HUES6 (cell line): Measurements from ENCODE around the gene PRKG1.
"Not testable (repeated sequence)": the region's sequence is repeated elsewhere in the genome, so short reads cannot be mapped to it uniquely, and the experiment has no call there.

ENCODE experiments used
- H3K27ac ChIP-seq: 2 replicates; pipeline ENCODE4 v1.7.0; 2013; ENCODE audit warnings: low read depth, mild to moderate bottlenecking, low read length, inconsistent platforms
- H3K27me3 ChIP-seq: 2 replicates; pipeline ENCODE4 v1.6.1; 2013; ENCODE audit warnings: low read length; ENCODE audit not compliant: control insufficient read depth, insufficient read depth
- H3K36me3 ChIP-seq: 2 replicates; pipeline ENCODE4 v1.6.1; 2013; ENCODE audit warnings: low read length; ENCODE audit not compliant: control insufficient read depth, insufficient read depth
- H3K4me1 ChIP-seq: 2 replicates; pipeline ENCODE4 v1.6.1; 2013; ENCODE audit warnings: low read length; ENCODE audit not compliant: control insufficient read depth, insufficient read depth
- H3K4me3 ChIP-seq: 2 replicates; pipeline ENCODE4 v1.5.1; 2013; ENCODE audit warnings: low read depth, low read length
- H3K9ac ChIP-seq: one replicate; pipeline ENCODE4 v1.6.1; 2013; ENCODE audit warnings: mild to moderate bottlenecking, low read length
- H3K9me3 ChIP-seq: 2 replicates; pipeline ENCODE4 v1.6.1; 2013; ENCODE audit warnings: low read depth, low read length; ENCODE audit not compliant: control insufficient read depth, insufficient read depth

The PRKG1 gene

DNA sequence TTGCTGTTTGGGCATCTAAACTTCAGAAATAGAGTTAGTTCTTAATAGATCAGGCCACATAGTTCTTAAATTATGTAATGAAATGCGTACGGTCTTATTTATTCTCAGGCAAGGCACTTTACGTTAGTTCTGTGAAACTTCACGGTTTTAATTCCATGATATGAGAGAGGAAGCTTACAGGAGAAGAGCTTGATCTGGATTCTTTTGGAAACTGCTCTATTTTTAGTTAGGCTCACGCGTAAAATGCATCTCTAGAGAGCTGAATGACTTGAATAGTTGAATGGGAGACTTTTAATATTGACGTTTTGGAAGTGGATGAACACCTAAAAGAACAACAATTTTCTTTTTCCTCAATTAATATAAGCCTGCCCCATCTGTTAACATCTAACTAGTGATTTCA is 71.1 kb downstream of the PRKG1 start:
- H3K27ac ChIP-seq, result no peak overlapping the region
- H3K36me3 ChIP-seq, result no peaks in the 10 kb centered on the region
- no peaks in the 10 kb centered on the region for H3K27me3 ChIP-seq
- H3K4me1 ChIP-seq, result no peaks in the 10 kb centered on the region
- H3K9me3 ChIP-seq, result no peaks in the 10 kb centered on the region
- no peak overlapping the region for H3K9ac ChIP-seq
- H3K4me3 ChIP-seq, result no peak overlapping the region

DNA sequence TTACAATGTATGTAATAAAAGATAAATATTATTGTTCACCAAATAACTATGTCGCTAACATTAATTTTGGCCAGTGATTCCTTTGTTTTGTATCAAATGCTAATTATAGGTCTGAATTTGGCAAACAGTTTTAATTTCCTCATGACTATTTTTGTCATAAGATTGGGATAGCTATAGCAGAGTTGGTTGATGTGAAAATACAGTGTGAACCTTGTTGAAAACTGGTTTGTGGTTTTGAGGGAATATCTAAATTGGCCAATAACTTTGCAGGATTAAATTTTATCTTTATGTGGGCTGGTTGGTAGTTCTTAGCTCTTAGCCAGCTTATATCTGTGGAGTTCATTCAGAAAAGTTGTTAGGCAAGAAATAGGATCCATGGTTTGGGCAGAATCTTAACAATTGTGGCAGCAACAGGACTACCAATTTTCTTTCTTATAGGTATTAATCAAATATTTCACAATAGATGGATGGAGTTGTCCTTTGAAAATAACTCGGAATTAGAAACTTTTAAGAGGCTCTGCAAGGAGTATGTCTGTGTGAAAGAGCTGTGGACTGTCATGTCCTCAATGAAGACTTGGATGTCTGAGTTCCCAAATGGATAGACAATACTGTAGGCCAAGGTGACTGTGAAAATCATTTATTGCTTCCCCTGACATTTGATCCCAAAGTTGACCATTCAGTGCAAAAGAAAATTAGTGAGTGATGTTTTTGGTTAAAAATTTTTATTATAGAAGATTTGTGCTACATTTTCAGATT is 73.5 kb downstream of the PRKG1 start:
- Histone ChIP-seq H3K4me1 (no peaks in the 10 kb centered on the region), H3K9ac (no peak overlapping the region), H3K36me3 (no peaks in the 10 kb centered on the region), H3K9me3 (no peaks in the 10 kb centered on the region), H3K27ac (no peak overlapping the region), H3K27me3 (no peaks in the 10 kb centered on the region), H3K4me3 (no peak overlapping the region)

GRCh38 chr10:51156926-51157325 is 82.6 kb downstream of the PRKG1 start:
- H3K27ac ChIP-seq, result no peak overlapping the region
- H3K36me3 ChIP-seq, result no peaks in the 10 kb centered on the region
- H3K4me1 ChIP-seq, result peaks cover 4% of the 10 kb centered on the region
- no peak overlapping the region for H3K9ac ChIP-seq
- H3K4me3 ChIP-seq, result no peak overlapping the region
- H3K9me3 ChIP-seq, result no peaks in the 10 kb centered on the region
- no peaks in the 10 kb centered on the region for H3K27me3 ChIP-seq

- no peaks in the 10 kb centered on the region for H3K36me3 ChIP-seq
- no peak overlapping the region for H3K9ac ChIP-seq
- H3K27me3 ChIP-seq, result no peaks in the 10 kb centered on the region
- no peaks in the 10 kb centered on the region for H3K9me3 ChIP-seq
- no peak overlapping the region for H3K4me3 ChIP-seq
- no peak overlapping the region for H3K27ac ChIP-seq
- peaks cover 8% of the 10 kb centered on the region for H3K4me1 ChIP-seq
Measured at GRCh38 chr10:51158832-51159231, 84.5 kb downstream of the PRKG1 start.

GRCh38 chr10:51159841-51160240 is 85.6 kb downstream of the PRKG1 start:
- Histone ChIP-seq H3K9ac (no peak overlapping the region), H3K4me1 (peaks cover 8% of the 10 kb centered on the region), H3K4me3 (no peak overlapping the region), H3K27ac (no peak overlapping the region), H3K36me3 (no peaks in the 10 kb centered on the region), H3K27me3 (no peaks in the 10 kb centered on the region), H3K9me3 (no peaks in the 10 kb centered on the region)

DNA sequence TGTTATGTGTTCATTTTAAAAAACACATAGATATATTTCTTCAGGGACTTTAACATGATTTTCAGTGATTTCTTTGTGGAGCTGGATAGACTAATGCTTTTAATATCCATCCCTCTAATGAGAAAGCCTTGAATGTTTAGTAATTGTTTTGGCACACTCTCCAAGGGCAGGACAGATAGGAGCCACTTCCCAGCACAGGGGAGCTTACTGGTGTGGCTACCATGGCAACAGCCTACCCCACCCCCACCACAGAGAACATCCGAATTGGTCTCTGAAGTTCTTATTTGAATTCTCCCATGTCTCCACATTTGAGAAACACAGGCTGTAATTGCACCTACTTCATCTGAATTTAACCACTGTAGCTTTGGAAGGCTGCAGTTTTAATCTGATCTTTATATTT is 87.7 kb downstream of the PRKG1 start:
- Histone ChIP-seq H3K4me1 (peaks cover 8% of the 10 kb centered on the region), H3K4me3 (no peak overlapping the region), H3K27ac (no peak overlapping the region), H3K9ac (no peak overlapping the region), H3K27me3 (no peaks in the 10 kb centered on the region), H3K36me3 (no peaks in the 10 kb centered on the region), H3K9me3 (no peaks in the 10 kb centered on the region)

- not testable (repeated sequence) for H3K27ac ChIP-seq, H3K9me3 ChIP-seq, H3K36me3 ChIP-seq, H3K4me3 ChIP-seq, H3K27me3 ChIP-seq, H3K9ac ChIP-seq, H3K4me1 ChIP-seq
Measured at GRCh38 chr10:51163380-51164049, 89.2 kb downstream of the PRKG1 start.

DNA sequence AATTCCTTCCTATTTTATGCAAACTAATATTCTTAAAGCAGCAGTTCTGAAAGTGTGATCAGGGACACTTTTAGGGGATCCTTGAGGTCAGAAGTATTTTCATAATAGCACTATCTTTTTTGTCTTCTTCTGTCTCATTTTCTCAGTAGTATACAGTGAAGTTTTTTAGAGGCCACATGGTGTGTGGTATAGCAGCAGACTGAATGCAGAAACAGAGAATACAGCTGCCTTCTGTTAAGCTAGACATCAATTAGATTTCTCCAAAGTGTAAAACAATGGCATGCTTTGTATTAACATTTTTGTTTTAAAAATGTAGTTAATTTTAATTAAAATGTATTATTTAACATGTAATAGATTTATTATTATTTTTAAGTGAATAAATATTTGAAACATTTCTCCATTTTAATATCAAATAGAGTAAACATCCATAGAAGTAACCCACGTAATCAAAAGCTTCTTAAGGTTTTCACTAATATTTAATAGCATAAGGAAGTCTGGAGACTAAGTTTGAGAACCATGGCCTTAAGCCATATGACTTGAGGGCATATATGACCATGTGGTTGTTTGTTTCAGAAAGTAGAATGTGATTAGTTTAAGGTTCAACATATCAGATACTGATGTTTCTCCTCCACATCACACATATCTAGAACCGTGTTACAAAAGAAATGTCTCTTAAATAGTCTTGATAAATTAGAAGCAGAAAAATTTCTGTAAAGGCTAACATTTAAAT is 94.0 kb downstream of the PRKG1 start:
- Histone ChIP-seq H3K27ac (no peak overlapping the region), H3K27me3 (no peaks in the 10 kb centered on the region), H3K4me1 (peaks cover 6% of the 10 kb centered on the region; the same call in 1 of the 2 replicates), H3K9me3 (no peaks in the 10 kb centered on the region), H3K36me3 (no peaks in the 10 kb centered on the region), H3K4me3 (no peak overlapping the region), H3K9ac (no peak overlapping the region)

DNA sequence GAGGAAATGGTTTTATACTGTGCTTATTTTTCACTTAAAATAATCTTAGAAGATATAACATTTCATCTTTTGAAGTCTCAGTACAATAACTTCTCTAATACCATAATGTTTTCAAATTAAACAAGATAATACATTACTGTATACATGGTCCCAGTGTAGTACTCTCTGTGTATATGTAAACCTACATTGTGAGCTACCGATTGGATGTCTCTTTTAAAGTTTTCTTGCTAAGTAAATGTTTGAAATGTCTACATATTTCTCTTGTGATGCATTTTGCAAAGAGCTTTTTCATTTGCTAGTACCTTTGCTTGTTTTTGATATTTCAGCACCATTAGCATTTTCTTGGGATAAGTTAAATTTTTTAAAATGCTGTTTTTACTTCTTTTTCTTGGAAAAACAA is 94.8 kb downstream of the PRKG1 start:
- no peaks in the 10 kb centered on the region for H3K36me3 ChIP-seq
- no peak overlapping the region for H3K4me3 ChIP-seq
- H3K4me1 ChIP-seq, result peaks cover 6% of the 10 kb centered on the region; the same call in 1 of the 2 replicates
- H3K27me3 ChIP-seq, result no peaks in the 10 kb centered on the region
- no peak overlapping the region for H3K27ac ChIP-seq
- no peaks in the 10 kb centered on the region for H3K9me3 ChIP-seq
- H3K9ac ChIP-seq, result no peak overlapping the region

DNA sequence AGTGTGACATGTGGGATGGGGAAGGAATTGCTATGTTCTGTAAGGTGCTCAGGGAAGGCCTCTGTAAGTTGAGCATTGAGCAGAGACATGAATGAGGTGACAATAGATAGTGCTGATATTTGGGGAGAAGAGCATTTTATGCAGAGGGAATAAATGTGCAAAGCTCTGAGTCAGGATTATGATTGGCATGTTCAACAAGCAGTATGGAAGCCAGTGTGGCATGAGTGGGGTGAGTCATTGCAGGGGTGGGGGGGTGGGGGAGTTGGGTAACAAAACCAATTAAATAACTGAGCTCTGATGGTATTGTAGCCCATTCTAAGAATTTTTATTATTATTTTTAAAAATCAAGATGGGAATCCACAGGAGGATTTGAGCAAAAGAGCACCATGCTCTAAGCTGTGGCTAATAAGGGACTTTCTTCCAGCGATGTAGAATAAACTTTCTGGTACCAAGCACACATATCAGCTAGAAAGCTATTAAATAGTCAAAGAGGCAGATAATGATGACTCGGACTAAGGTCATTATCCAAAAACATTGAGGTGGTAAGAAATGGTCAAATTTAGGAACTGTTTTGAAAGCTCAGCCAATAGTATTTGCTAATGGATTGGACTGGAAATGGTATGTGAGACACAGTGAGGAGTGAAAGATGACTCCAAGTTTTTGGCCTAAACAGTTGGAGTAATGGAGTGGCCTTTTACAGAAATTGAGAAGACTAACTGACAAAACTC is 96.4 kb downstream of the PRKG1 start:
- Histone ChIP-seq H3K36me3 (no peaks in the 10 kb centered on the region), H3K9ac (no peak overlapping the region), H3K27ac (no peak overlapping the region), H3K4me3 (no peak overlapping the region), H3K4me1 (peaks cover 6% of the 10 kb centered on the region; the same call in 1 of the 2 replicates), H3K27me3 (no peaks in the 10 kb centered on the region), H3K9me3 (no peaks in the 10 kb centered on the region)
